Loucy (cell line): Measurements from ENCODE around the gene TUBA1C.

Experiments used
- CTCF ChIP-seq: fragments of 200-600 bp; sonication (generic); conservative IDR thresholded peaks from 2 replicates; pipeline ENCODE4 v1.5.1; 2014; ENCODE audit warnings: mild to moderate bottlenecking, antibody characterized with exemption, low read length
- EZH2phosphoT487 ChIP-seq: fragments of 200-600 bp; IDR thresholded peaks from 2 replicates; pipeline ENCODE4 v1.6.1; 2018; ENCODE audit warnings: antibody characterized with exemption, mild to moderate bottlenecking, moderate library complexity, borderline replicate concordance

- TF ChIP-seq CTCF (no peak), EZH2phosphoT487 (no peak)
These were observed 14.9 kb downstream of the TUBA1C start for GRCh38 chr12:49279706-49280159.
